DND-41 (cell line): ENCODE measurements around the gene IFNLR1.

Experiments
- ATAC-seq: fragments of 200-7000 bp; cut with Tn5 transposase; 3 replicates; pipeline ENCODE4 v1.9.1; 2021; ENCODE audit warnings: low read depth; ENCODE audit not compliant: insufficient read depth
- DNase-seq: peaks from one replicate; pipeline ENCODE4 v3.0.0-alpha.2; 2020
- H2AFZ ChIP-seq: 2 replicates; pipeline ENCODE4 v1.6.0; 2012; ENCODE audit warnings: low read depth, low read length
- H3K27ac ChIP-seq: 2 replicates; pipeline ENCODE4 v1.5.1; 2012; ENCODE audit warnings: low read length, inconsistent platforms
- H3K27me3 ChIP-seq: fragments of 200-600 bp; sonication (generic); 2 replicates; pipeline ENCODE4 v1.6.0; 2012; ENCODE audit warnings: low read length, mild to moderate bottlenecking, inconsistent platforms; ENCODE audit not compliant: insufficient read depth, poor library complexity
- H3K36me3 ChIP-seq: 2 replicates; pipeline ENCODE4 v1.5.1; 2012; ENCODE audit warnings: low read length, inconsistent platforms; ENCODE audit not compliant: insufficient read depth
- H3K4me1 ChIP-seq: 2 replicates; pipeline ENCODE4 v1.5.1; 2012; ENCODE audit warnings: mild to moderate bottlenecking, low read length; ENCODE audit not compliant: insufficient read depth
- H3K4me2 ChIP-seq: 2 replicates; pipeline ENCODE4 v1.6.0; 2012; ENCODE audit warnings: mild to moderate bottlenecking, moderate library complexity, low read length, inconsistent platforms; ENCODE audit not compliant: insufficient read depth
- H3K4me3 ChIP-seq, 2 experiments: fragments of 200-600 bp in 1 of 2; shearing (Covaris generic) in 1 of 2; 2 replicates each; pipeline ENCODE4 v1.5.1; 2012 to 2016; ENCODE audit warnings: inconsistent platforms in 2 of 2, low read length in 2 of 2, mild to moderate bottlenecking in 2 of 2, low read depth in 1 of 2, moderate library complexity in 1 of 2
- H3K79me2 ChIP-seq: 2 replicates; pipeline ENCODE4 v1.6.0; 2012; ENCODE audit warnings: low read length, inconsistent platforms; ENCODE audit not compliant: insufficient read depth
- H3K9ac ChIP-seq: 2 replicates; pipeline ENCODE4 v1.6.0; 2012; ENCODE audit warnings: low read depth, mild to moderate bottlenecking, inconsistent platforms, low read length, moderate library complexity
- H3K9me3 ChIP-seq: 2 replicates; pipeline ENCODE4 v1.5.1; 2012; ENCODE audit warnings: low read length, moderate library complexity, mild to moderate bottlenecking, inconsistent platforms; ENCODE audit not compliant: insufficient read depth, severe bottlenecking
- H4K20me1 ChIP-seq: 2 replicates; pipeline ENCODE4 v1.6.0; 2012; ENCODE audit warnings: low read length; ENCODE audit not compliant: insufficient read depth
- CTCF ChIP-seq: IDR thresholded peaks from 2 replicates; pipeline ENCODE4 v1.5.1; 2012; ENCODE audit warnings: borderline replicate concordance, low read length, moderate library complexity, mild to moderate bottlenecking; ENCODE audit not compliant: poor library complexity, severe bottlenecking; ENCODE audit errors: extremely low read depth
- EZH2 ChIP-seq: IDR thresholded peaks from 3 replicates; pipeline ENCODE4 v1.6.1; 2012; ENCODE audit warnings: borderline replicate concordance, low read depth, mild to moderate bottlenecking, moderate library complexity, low read length, inconsistent platforms; ENCODE audit not compliant: severe bottlenecking

Gene IFNLR1

GRCh38 chr1:24169286-24169685 is 17.8 kb downstream of the IFNLR1 start:
- TF ChIP-seq EZH2 (no peak), CTCF (no peak)
- Histone ChIP-seq H2AFZ (no peak overlapping the region), H3K27me3 (peaks cover 14% of the 10 kb centered on the region), H3K27ac (no peak overlapping the region), H3K4me3 (no peak overlapping the region), H4K20me1 (no peaks in the 10 kb centered on the region), H3K9ac (no peak overlapping the region), H3K79me2 (no peaks in the 10 kb centered on the region), H3K4me2 (no peak overlapping the region), H3K36me3 (no peaks in the 10 kb centered on the region), H3K4me1 (no peaks in the 10 kb centered on the region), H3K9me3 (no peaks in the 10 kb centered on the region)
- ATAC-seq = no peak
- no peak for DNase-seq

- no peak overlapping the region for H3K4me2 ChIP-seq
- ATAC-seq (no peak), DNase-seq (no peak)
- H3K9me3 ChIP-seq = no peaks in the 10 kb centered on the region
- no peaks in the 10 kb centered on the region for H4K20me1 ChIP-seq
- no peaks in the 10 kb centered on the region for H3K36me3 ChIP-seq
- peaks cover 14% of the 10 kb centered on the region for H3K27me3 ChIP-seq
- no peaks in the 10 kb centered on the region for H3K79me2 ChIP-seq
- no peaks in the 10 kb centered on the region for H3K4me1 ChIP-seq
- TF ChIP-seq CTCF = no peak
- TF ChIP-seq EZH2 = no peak
- no peak overlapping the region for H3K27ac ChIP-seq
- H3K9ac ChIP-seq = no peak overlapping the region
- no peak overlapping the region for H2AFZ ChIP-seq
- no peak overlapping the region for H3K4me3 ChIP-seq
Measured at GRCh38 chr1:24168245-24168644, 18.8 kb downstream of the IFNLR1 start.

GRCh38 chr1:24167008-24167407 is 20.1 kb downstream of the IFNLR1 start:
- Histone ChIP-seq H3K79me2 (no peaks in the 10 kb centered on the region), H3K27me3 (peaks cover 11% of the 10 kb centered on the region), H3K9me3 (no peaks in the 10 kb centered on the region), H3K4me3 (no peak overlapping the region), H2AFZ (no peak overlapping the region), H3K9ac (no peak overlapping the region), H3K36me3 (no peaks in the 10 kb centered on the region), H3K27ac (no peak overlapping the region), H3K4me2 (no peak overlapping the region), H3K4me1 (no peaks in the 10 kb centered on the region), H4K20me1 (no peaks in the 10 kb centered on the region)
- no peak for TF ChIP-seq CTCF
- TF ChIP-seq EZH2 = no peak
- no peak for ATAC-seq
- no peak for DNase-seq

- no peak for ATAC-seq
- H3K36me3 ChIP-seq = no peaks in the 10 kb centered on the region
- no peak overlapping the region for H3K4me2 ChIP-seq
Measured at GRCh38 chr1:24165500-24165899, 21.6 kb downstream of the IFNLR1 start.

More at GRCh38 chr1:24165500-24165899, 21.6 kb downstream of the IFNLR1 start:
- H3K4me1 ChIP-seq = no peaks in the 10 kb centered on the region
- H4K20me1 ChIP-seq = no peaks in the 10 kb centered on the region
- H2AFZ ChIP-seq = no peak overlapping the region
- H3K4me3 ChIP-seq = no peak overlapping the region
- no peak overlapping the region for H3K9ac ChIP-seq
- H3K27ac ChIP-seq = no peak overlapping the region
- peaks cover 22% of the 10 kb centered on the region for H3K27me3 ChIP-seq
- H3K9me3 ChIP-seq = no peaks in the 10 kb centered on the region
- no peak for DNase-seq
- TF ChIP-seq CTCF = no peak
- TF ChIP-seq EZH2 = no peak
- H3K79me2 ChIP-seq = no peaks in the 10 kb centered on the region
